GM12891 (cell line): Measurements from ENCODE around the gene MYO15A.

Experiments used
- DNase-seq: peaks from one replicate; pipeline ENCODE4 v3.0.0; 2011; ENCODE audit warnings: low spot score; ENCODE audit not compliant: insufficient read length
- FAIRE-seq: peaks from 2 replicates; lab custom pipeline; 2011; peaks lifted over from hg19 to GRCh38; lab: Jason Lieb, UNC
- PAX5 ChIP-seq: IDR thresholded peaks from 2 replicates; pipeline ENCODE4 v1.6.1; 2011; ENCODE audit warnings: low read length, moderate library complexity, mild to moderate bottlenecking; ENCODE audit not compliant: insufficient read depth, severe bottlenecking
- POLR2A ChIP-seq: IDR thresholded peaks from 2 replicates; pipeline ENCODE4 v1.6.1; 2011; ENCODE audit warnings: low read depth, low read length, control low read depth
- POLR2AphosphoS5 ChIP-seq: IDR thresholded peaks from 2 replicates; pipeline ENCODE4 v1.6.1; 2011; ENCODE audit warnings: low read depth, low read length, control low read depth
- POU2F2 ChIP-seq: IDR thresholded peaks from 2 replicates; pipeline ENCODE4 v1.6.1; 2011; ENCODE audit warnings: low read depth, mild to moderate bottlenecking, control low read depth, low read length, moderate library complexity
- SPI1 ChIP-seq: IDR thresholded peaks from 2 replicates; pipeline ENCODE4 v1.6.1; 2011; ENCODE audit warnings: low read depth, low read length, control low read depth
- TAF1 ChIP-seq: IDR thresholded peaks from 2 replicates; pipeline ENCODE4 v1.6.1; 2011; ENCODE audit warnings: low read depth, low read length, control low read depth

MYO15A gene

GRCh38 chr17:18076936-18077335 is 31.6 kb upstream of the MYO15A start:
- DNase-seq, result no peak
- FAIRE-seq, result no peak
- TF ChIP-seq POLR2A (no peak), SPI1 (no peak), PAX5 (no peak), TAF1 (no peak), POU2F2 (no peak), POLR2AphosphoS5 (no peak)

GRCh38 chr17:18079543-18079942 is 29.0 kb upstream of the MYO15A start:
- DNase-seq (no peak), FAIRE-seq (no peak)
- TF ChIP-seq POLR2A, result no peak
- no peak for TF ChIP-seq SPI1
- no peak for TF ChIP-seq POLR2AphosphoS5
- no peak for TF ChIP-seq TAF1
- no peak for TF ChIP-seq PAX5
- TF ChIP-seq POU2F2, result no peak

DNA sequence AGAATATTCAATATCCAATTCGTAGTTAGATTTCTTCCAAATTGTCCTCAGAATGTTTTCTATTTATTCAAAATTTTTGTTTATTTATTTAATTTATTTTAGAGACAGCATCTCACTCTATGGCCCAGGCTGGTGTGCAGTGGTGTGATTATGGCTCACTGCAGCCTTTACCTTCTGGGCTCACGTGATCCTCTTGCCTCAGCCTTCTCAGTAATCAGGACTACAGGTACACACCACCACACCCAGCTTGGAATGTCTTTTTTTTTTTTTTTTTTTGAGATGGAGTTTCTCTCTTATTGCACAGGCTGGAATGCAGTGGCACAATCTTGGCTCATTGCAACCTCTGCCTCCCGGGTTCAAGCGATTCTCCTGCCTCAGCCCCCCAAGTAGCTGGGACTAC is 24.3 kb upstream of the MYO15A start:
- FAIRE-seq (no peak), DNase-seq (no peak)

GRCh38 chr17:18087610-18088491 is 20.7 kb upstream of the MYO15A start, which contains the start of gene DRG2:
TSS of gene DRG2 (plus strand) at chr17:18087948. CDS start at chr17:18088024, 76 bp downstream.
- peak; percentile 94 for FAIRE-seq
- TF ChIP-seq POLR2A (peak; percentile 83), TAF1 (peak; percentile 85), POLR2AphosphoS5 (peak; percentile 82), POU2F2 (no peak; the same call in none of the 2 replicates), PAX5 (peak; percentile 69), SPI1 (no peak)

More for the DNA sequence above, 24.3 kb upstream of the MYO15A start:
- no peak for TF ChIP-seq POLR2AphosphoS5
- no peak for TF ChIP-seq POLR2A
- TF ChIP-seq POU2F2, result no peak
- TF ChIP-seq TAF1, result no peak
- no peak for TF ChIP-seq PAX5
- TF ChIP-seq SPI1, result no peak

GRCh38 chr17:18089613-18090012 is 18.9 kb upstream of the MYO15A start:
- TF ChIP-seq POLR2A (no peak), TAF1 (no peak), PAX5 (no peak), POLR2AphosphoS5 (no peak), SPI1 (no peak), POU2F2 (no peak)
- FAIRE-seq (no peak), DNase-seq (no peak)

More at GRCh38 chr17:18087610-18088491, 20.7 kb upstream of the MYO15A start, which contains the start of gene DRG2:
- peak; percentile 94 for DNase-seq

GRCh38 chr17:18093616-18094408 is 14.7 kb upstream of the MYO15A start:
- FAIRE-seq (no peak), DNase-seq (no peak)
- TF ChIP-seq PAX5 (no peak), POU2F2 (no peak), SPI1 (no peak), POLR2A (no peak), TAF1 (no peak), POLR2AphosphoS5 (no peak)

GRCh38 chr17:18094409-18094807 is 14.1 kb upstream of the MYO15A start:
- no peak for FAIRE-seq
- no peak for TF ChIP-seq POLR2AphosphoS5
- TF ChIP-seq TAF1, result no peak
- TF ChIP-seq PAX5, result no peak
- no peak for TF ChIP-seq SPI1
- no peak for TF ChIP-seq POU2F2
- TF ChIP-seq POLR2A, result no peak
- DNase-seq, result no peak

DNA sequence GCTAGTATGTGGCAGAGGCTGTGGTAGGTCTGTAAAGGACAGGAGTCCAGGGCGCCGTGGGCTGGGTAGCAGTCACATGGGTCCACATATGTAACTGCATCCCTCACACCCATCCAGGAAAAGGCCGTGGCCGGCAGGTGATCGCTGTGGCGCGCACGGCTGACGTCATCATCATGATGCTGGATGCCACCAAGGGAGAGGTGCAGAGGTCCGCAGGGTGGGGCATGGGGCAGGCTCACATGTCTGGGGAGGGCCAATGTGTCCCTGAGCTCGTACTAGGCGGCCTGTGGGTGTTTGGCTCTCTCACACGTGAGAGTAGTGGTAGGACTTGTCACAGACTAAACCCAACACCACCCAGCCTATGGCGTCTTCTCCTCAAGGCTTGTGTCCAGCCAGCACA is 9.0 kb upstream of the MYO15A start:
- DNase-seq (no peak), FAIRE-seq (no peak)
- TF ChIP-seq POLR2AphosphoS5 (no peak), POU2F2 (no peak), POLR2A (no peak), PAX5 (no peak), TAF1 (no peak), SPI1 (no peak)

DNA sequence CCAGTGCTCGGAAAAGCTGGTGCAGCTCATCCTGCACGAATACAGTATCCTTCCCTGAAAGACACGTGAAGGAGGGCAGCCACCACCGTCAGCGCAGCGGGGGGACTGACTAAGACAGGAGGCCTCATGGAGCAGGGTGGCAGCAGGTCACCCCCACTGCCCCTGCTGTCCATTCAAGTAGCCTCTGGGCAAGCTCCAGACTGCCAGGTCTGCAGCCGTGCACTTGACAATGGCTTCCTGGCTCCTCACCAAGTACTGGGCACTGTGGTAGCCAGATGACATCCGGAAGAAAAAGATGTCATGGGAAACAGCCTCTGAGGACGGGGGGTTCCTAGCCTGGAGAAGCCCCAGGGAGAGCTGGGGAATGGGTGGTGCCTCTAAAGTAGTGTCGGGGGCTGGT is 7.9 kb upstream of the MYO15A start:
- TF ChIP-seq POLR2A (no peak), PAX5 (no peak), TAF1 (no peak), SPI1 (no peak), POU2F2 (no peak), POLR2AphosphoS5 (no peak)
- DNase-seq (no peak), FAIRE-seq (no peak)
